NCI-H748 treated with DMSO at 0.1 percent for 48 hours (cell line): Measurements from ENCODE around the gene POLR3C.
A peak's percentile ranks its signal among the peaks of the same experiment; 100 is the strongest.
"Not testable (repeated sequence)": the region's sequence is repeated elsewhere in the genome, so short reads cannot be mapped to it uniquely, and the experiment has no call there.

Experiments used
- DNase-seq: peaks from one replicate; lab custom pipeline; 2025; lab: John Stamatoyannopoulos, UW

POLR3C gene, protein sequence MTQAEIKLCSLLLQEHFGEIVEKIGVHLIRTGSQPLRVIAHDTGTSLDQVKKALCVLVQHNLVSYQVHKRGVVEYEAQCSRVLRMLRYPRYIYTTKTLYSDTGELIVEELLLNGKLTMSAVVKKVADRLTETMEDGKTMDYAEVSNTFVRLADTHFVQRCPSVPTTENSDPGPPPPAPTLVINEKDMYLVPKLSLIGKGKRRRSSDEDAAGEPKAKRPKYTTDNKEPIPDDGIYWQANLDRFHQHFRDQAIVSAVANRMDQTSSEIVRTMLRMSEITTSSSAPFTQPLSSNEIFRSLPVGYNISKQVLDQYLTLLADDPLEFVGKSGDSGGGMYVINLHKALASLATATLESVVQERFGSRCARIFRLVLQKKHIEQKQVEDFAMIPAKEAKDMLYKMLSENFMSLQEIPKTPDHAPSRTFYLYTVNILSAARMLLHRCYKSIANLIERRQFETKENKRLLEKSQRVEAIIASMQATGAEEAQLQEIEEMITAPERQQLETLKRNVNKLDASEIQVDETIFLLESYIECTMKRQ

DNA sequence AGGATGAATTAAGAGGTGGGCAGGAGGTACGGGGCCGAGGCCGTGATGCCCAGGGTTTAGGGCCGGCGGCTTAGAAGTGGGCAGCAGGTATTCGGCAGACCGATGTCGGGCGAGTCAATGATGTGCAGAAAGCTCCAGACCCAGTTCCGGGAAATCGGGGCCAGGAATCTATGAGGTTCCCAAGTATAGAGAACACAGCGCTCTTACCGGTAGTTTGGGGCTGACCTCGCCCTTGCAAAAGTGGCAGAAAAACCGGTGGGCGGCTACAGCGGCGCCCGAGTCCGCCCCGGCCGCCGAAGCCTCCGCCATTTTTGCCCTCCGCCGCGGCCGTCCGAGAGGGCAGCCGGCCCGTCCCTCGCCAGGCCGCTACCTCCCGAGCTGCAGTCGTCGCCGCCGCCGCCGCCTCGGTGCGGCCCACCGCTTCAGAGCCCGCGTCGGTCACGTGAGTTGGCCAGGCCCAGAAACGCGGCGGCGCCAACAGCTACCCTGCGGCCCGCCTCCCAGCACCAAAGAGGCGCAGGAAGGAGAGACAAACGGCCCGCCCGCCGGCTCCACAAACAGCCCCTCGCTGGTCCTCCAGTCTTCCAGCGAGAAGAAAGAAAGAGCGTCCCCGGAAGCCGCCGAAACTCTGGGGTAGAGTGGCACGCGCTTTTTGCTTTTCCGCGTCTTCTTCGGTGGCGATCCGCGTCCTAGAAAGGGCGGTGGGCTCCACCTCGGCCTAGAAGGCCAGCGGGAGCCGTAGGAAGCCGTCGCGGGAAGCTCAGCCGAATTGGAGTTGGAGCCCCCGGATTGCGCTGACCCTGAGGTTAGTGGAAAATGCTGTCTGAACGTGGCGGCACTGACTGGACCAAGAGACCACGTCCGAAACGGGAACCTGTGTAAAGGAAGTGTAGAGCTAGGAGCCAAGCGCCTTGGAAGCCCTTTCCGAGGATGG, at the start of gene POLR3C, which contains the start of gene RNF115:
Gene POLR3C (plus strand): TSS at position 636 of the 934 bp plus-strand sequence. CDS start 1,577 bp downstream, outside the sequence.
Gene RNF115 (minus strand): TSS at position 531 of the 934 bp plus-strand sequence. CDS start 222 bp downstream, at position 309.
- peak; percentile 80 for DNase-seq

DNA sequence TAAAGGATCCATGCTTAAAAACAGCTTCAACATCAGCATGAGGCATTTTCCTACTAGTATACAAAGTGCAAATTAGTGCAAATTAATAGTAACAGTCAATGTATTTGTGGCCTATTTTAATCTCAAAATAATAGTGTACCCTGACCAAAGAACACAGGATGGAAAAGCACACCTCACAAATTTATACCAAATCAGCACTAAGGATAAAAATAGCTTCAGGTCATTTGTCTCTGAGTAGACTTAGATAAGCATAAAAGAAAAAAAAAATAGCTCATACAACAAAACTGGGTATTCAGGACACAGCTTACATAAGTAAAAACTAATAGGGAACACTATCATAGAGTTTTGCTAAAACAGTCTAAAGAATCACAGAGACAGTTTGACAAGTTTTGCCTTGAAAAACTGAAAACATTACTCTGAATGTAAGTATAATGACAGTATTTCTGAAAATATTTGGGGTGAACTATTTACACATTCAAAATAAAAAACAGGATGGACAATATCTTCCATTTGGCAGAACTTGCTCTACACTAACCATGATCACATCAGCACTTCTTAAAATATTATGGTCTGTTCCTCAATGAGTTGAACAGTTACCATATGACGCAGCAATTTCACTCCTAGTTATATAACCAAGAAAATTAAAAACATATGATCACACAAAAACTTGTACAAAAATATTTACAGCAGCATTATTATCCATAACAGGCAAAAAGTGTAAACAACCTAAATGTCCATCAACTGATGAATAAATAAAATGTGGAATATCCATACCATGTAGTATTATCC, 46.4 kb upstream of the POLR3C start:
- DNase-seq: no peak

- no peak for DNase-seq
These were observed 45.9 kb upstream of the POLR3C start for GRCh38 chr1:145778146-145778540.

DNA sequence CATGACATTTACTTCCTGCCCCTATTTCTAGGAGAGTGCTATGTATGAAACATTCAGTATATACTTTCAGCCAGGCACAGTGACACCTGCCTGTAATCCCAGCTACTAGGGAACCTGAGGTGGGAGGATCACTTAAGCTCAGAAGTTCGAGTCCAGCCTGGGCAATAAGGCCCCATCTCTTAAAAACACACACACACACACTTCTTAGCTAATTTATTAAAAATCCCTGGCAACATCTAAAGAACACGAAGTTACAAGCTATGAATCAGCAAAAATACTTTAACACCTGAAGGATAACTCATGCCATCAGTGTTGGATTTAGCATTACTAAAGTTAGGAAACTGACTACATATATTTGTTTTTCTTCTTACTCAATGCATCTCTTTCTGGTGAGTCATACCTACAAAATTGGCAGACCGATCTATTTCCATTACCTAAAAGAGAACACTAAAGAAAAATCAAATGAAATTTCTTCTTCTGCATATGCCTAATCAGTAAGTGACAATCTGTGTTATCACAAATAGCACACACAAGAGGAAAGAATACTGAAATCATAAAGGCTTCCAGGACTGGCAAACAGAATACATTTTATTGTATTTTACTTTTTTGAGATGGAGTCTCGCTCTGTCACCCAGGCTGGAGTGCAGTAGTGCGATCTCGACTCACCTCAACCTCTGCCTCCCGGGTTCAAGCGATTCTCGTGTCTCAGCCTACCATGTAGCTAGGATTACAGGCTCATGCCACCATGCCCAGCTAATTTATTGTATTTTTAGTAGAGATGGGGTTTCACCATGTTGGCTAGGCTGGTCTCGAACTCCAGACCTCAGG, 41.5 kb upstream of the POLR3C start:
- no peak for DNase-seq

- DNase-seq: no peak
These were observed 39.6 kb upstream of the POLR3C start for GRCh38 chr1:145784409-145784808.

DNA sequence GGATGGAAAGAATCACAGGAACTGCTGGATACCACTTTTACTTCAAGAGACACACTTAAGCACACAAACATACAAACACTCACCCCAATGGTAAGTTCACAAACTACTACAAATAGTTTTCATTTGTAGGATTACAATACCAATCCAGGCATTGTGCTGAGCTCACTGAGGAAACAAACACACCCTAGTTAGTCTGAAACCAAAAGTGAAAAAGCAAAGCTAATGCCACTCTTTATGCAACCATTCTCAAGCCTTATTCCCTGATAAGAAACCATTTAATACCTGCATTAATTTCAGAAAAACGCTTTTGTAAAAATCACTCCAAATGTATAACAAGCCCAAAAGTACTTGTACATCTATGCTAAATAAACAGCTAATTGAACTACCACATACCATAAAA, 38.5 kb upstream of the POLR3C start:
- DNase-seq: no peak

DNA sequence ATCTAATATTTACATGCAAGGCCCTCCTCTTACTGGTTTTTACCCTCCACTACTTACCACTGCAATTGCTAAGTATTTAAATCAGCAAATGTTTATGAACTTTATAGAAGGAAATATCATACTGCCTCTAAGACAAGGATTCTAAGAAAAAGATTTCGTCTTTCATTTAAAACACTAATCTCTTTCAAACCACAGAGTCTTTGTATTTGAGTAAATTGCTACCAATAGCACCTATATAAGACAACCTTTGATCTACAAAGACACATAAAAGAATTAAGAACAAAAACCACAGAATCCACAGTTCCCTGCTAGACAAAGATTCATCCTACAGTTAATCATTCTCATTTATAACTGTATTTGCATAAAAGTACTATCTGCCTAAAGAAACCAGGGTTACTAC, 37.7 kb upstream of the POLR3C start:
- DNase-seq: no peak

DNA sequence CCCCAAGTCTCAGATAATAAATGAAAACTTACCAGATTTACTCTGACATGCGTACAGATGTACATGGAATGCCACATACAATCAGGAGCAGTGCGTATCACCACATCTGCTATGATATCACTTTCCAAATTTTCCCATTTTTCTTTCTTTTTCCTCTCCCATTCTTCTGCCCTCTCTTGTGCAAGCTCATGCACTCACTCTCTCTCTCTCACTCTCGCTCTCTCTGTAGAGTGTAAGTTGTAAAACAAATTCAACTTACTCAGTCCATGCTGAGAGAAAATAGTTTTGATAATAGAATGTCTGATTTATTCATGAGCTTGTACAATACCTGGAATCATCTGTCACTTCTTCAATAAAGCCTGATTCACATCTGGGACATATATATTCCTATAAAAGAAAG, 35.4 kb upstream of the POLR3C start:
- DNase-seq: no peak

DNA sequence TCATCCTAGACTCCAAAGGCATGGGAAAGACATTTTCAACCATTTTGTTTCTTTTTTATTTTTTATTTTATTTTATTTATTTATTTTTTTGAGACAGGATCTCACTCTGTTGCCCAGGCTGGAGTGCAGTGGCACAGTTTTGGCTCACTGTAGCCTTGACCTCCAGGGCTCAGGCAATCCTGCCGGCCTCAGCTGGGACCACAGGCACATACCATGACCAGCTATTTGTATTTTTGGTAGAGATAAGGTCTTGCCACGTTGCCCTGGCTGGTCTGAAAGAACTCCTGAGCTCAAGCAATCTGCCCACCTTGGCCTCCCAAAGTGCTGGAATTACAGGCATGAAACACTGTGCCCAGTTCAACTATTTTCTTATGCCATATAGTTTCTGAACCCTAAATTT, 32.1 kb upstream of the POLR3C start:
- DNase-seq: not testable (repeated sequence)

DNA sequence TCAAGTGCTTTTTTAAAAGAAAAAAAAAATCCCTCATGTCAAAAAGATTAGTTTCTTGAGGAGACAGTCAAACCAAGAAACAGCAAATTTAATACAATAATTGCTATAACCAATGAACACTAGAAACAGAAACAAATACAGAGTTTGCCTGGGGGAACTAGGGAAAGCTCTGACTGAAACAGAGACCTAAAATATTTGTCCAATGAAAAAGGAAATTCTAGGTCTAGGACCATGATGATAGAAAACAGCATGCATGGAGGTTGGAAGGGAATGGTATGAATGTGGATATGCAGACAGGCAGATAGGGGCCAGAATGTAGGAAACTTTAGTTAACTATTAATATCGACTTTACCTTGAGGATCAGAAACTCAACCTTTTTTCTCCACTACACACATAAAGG, 31.5 kb upstream of the POLR3C start:
- DNase-seq: no peak

GRCh38 chr1:145795257-145795881, 28.6 kb upstream of the POLR3C start:
- no peak for DNase-seq

GRCh38 chr1:145796753-145797152, 27.2 kb upstream of the POLR3C start:
- no peak for DNase-seq

- no peak for DNase-seq
These were observed 24.2 kb upstream of the POLR3C start for GRCh38 chr1:145799806-145800205.

DNA sequence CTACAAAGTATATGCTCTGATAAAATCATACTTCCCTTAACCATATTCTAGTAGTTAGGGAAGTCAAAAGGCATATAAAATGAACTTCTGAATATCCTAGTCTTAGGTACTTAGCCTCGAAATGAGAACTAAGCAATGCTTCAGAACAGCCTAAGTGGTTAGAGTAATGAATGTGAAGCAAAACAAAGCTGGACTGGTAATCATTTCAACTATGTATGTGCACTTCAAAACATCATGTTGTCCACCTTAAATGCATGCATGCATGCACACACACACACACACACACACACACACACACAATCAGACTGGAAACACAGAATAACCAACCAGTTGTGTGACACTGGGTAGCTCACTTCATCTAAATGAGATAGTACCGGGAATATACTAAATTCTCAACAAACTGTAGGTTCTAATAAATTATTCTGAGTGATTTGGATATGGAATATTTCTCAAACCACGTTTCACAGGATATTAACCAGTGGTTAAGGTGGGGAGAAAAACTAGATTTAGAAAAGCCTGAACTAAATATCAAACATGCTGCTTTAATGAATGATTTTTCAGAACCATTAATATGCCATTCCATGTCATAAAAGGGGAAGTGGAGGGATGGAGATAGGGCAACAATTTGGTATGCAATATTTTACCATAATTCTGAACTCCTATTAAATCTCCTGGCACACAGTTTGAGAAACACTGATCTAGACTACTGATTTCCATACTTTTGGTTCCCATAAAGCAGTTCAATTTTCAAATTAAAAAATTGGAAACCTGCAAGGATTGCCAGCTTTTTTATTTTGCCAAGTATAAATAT, 19.6 kb upstream of the POLR3C start:
- DNase-seq: no peak

GRCh38 chr1:145805057-145805456, 18.9 kb upstream of the POLR3C start:
- DNase-seq: no peak

DNA sequence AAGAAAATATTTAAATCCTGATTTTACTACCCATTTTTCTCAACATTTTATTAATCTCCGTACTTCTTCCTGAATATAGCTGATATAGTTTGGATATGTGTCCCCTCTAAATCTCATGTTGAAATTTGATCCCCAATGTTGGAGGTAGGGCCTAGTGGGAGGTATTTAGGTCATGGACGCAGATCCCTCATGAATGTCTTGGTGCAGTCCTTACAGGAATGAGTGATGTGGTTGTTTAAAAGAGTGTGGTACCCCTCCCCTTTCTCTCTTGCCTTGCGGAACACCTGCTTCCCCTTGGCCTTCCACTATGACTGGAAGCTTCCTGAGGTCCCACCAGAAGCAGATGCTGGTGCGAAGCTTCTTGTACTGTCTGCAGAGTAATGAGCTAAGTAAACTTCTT, 17.6 kb upstream of the POLR3C start:
- DNase-seq: no peak

DNA sequence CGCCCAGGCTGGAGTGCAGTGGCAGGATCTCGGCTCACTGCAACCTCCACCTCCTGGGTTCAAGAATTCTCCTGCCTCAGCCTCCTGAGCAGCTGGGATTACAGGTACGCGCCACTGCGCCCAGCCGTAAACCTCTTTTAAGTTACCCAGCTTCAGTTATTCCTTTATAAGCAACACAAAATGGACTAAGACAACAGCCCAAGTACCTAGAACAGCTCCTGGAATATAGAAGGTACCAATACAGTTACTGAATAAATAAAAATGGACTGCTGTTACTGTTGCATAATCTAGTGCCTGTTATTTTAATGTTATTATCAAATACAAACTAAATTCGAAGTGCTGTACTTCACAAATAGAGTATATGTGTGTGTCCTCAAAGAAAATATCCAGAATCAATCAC, 17.2 kb upstream of the POLR3C start:
- DNase-seq: no peak

DNA sequence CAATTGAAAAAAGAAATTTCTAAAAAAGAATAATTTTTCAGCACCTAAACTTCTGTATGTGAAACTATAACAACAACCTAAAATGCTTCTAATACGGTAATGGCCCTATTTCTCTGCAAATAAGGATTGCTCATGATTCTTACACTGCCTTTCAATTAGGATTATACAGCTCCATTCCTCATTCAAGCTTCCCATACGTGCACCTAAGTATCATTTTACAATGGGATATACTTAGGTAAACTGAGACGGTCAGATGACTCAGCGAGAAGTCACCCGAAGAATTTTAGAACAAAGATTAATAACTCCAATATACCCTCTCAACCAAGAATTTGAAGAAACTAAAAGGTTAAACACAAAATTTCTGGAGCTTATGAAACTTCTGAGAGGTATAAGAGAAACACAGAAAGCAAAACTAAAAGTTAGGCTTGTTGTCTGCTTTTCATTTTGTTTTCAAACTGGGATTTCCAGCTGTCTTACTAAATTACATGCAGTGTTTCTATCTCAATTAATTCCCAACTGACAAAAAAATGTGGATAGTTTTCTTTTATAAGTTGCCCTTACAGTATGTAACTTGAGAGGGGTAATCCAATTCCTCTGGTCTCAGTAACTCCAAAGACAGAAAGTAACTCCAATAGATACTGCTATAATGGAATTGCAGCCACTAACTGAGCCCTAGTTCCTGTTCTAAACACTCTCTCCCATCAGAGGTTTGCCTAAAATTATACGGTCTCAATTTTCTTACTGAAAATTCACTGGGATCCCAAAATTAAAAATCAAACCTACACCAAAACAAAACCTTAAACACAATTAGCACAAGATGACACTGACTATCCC, 10.8 kb upstream of the POLR3C start:
- not testable (repeated sequence) for DNase-seq

GRCh38 chr1:145818095-145818494, 5.9 kb upstream of the POLR3C start:
- DNase-seq: not testable (repeated sequence)
